ENCODE measurements around the gene ARHGAP40. TPM values are rescaled to one million over a fixed set of nuclear protein-coding genes. Genes with fewer than 3 reads are reported as not detected.

ARHGAP40 gene
- not detected for total RNA-seq

DNA sequence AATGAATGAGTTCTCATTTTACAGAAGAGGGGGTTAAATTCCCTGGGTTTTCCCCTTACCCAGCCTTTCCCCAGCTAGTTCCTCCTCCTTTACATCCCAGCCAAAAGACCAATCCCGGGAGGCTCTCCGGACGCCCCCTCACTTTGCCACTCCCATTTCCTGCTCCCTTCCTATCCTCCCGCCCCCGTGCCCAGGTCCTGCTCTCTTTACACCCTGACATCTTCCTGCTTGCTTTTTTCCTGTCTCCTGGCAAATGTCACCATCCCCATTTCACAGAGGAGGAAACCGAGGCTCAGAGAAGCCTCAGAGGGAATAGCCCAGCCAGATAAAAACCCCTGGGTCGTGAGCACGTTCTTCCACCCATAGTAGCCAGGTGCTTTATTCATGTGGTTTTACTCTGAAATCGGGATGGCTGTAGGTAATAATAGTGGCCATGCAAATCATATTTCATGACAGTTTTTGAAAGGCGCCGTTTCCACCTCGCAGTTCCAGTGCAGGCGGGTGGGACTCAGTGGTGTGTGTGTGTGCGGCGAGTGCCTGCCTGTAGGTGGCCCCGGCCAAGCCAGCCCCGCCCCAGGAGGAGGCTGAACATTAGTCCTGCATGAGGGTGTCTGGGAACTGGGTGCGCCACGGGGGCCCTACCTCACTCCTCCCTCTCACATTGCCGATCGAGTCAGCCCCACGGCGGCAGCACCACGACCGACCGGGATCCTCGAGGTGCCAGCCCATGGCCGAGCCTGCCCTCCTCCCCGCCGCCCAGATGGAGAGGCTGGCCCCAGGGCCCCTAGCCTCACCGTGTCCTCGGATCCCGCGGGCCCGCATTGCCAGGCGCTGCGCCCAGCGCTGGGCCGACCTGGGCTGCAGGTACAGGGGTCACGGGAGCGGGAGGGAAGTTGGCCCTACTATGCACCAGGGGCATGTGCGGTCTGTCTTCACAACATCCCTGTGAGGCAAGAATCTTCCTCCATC, at the start of gene ARHGAP40:
Gene ARHGAP40 (plus strand): TSS at position 594 of the 969 bp plus-strand sequence.
- peak; percentile 84 to 85 for ATAC-seq

DNA sequence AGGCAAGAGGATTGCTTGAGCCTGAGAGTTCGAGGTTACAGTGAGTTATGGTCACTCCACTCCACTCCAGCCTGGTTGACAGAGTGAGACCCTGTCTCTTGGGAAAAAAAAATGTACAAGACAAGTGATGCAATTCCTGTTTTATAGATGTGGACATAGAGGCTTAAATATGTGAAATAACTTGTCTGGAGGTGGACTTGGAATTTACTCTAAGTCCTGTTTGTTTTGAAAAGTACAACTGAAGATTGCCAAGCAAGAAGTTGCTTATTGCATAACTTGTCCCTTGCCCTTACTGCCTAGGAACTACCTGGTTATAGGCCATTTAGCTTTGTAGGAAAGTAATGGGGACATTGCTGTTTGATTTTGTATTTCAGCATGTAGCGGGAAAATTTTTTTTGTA, 46.6 kb upstream of the ARHGAP40 start:
- H3K4me1 Mint-ChIP-seq (ENCODE audit: low read depth) = no peaks in the 10 kb centered on the region

More for the DNA sequence above, at the start of gene ARHGAP40:
- Mint-ChIP-seq H3K36me3 (ENCODE audit: insufficient read depth) (no peaks in the 10 kb centered on the region), H3K4me1 (ENCODE audit: low read depth) (peaks cover 3% of the 10 kb centered on the region), H3K4me3 (no peak within 1 kb of the TSS), H3K9me3 (no peaks in the 10 kb centered on the region), H3K27me3 (ENCODE audit: low read depth) (peaks cover 52% of the 10 kb centered on the region)
- no peak for DNase-seq

GRCh38 chr20:38555395-38555794, 46.2 kb upstream of the ARHGAP40 start:
- DNase-seq = no peak
- H3K4me3 Mint-ChIP-seq = no peak overlapping the region
- no peaks in the 10 kb centered on the region for H3K4me1 Mint-ChIP-seq (ENCODE audit: low read depth)
- H3K36me3 Mint-ChIP-seq (ENCODE audit: insufficient read depth) = peaks cover 46% of the 10 kb centered on the region
- no peak for ATAC-seq
- no peaks in the 10 kb centered on the region for H3K9me3 Mint-ChIP-seq
- H3K27me3 Mint-ChIP-seq (ENCODE audit: low read depth) = no peaks in the 10 kb centered on the region

More for the DNA sequence above, 46.6 kb upstream of the ARHGAP40 start:
- H3K4me3 Mint-ChIP-seq = no peak overlapping the region
- ATAC-seq = no peak
- H3K36me3 Mint-ChIP-seq (ENCODE audit: insufficient read depth) = peaks cover 45% of the 10 kb centered on the region
- no peaks in the 10 kb centered on the region for H3K9me3 Mint-ChIP-seq
- DNase-seq = no peak
- no peaks in the 10 kb centered on the region for H3K27me3 Mint-ChIP-seq (ENCODE audit: low read depth)

- DNase-seq = no peak
- Mint-ChIP-seq H3K27me3 (ENCODE audit: low read depth) (no peaks in the 10 kb centered on the region), H3K4me1 (ENCODE audit: low read depth) (no peaks in the 10 kb centered on the region), H3K9me3 (no peaks in the 10 kb centered on the region), H3K4me3 (no peak overlapping the region), H3K36me3 (ENCODE audit: insufficient read depth) (peaks cover 49% of the 10 kb centered on the region)
- peak in 1 of 2 donors; percentile 46 for ATAC-seq
Measured at GRCh38 chr20:38557174-38557573, 44.4 kb upstream of the ARHGAP40 start.

DNA sequence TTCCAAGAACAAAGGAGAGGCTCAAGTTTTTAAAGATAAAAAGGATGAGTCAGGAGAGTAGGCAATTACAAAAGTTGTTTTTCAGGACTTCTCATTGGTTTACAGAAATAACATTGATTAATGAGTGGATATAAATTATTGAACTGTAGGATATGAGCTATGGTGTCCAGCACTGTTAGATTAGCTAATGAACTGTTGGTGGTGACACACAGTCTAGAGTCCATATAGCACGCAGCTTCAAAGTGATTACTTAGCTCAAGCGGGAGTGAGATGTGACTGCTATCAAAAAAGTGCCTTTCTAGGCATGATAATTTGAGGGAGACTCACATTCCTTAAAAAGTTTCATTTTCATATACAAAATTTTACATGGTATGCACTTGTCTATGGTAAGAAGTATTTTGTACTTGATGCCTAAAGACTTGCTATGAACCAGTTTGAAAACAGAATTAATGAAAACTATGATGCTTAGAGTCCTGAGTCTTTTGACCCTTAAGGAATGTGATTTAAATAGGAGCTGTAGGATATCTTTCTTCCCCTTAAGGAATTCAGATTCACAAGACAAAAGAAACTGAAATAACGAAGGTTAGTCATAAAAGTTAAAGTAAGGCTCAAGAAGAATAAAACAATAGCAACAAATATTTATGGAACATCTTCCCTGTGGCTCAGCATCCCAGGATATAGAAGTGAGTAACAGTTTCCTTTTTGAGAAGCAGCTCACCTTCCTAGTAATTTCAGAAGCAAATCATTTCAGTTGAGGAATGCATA, 42.8 kb upstream of the ARHGAP40 start:
- Mint-ChIP-seq H3K27me3 (ENCODE audit: low read depth) (no peaks in the 10 kb centered on the region), H3K9me3 (no peaks in the 10 kb centered on the region), H3K4me1 (ENCODE audit: low read depth) (no peaks in the 10 kb centered on the region), H3K36me3 (ENCODE audit: insufficient read depth) (peaks cover 58% of the 10 kb centered on the region), H3K4me3 (no peak overlapping the region)
- no peak for ATAC-seq
- no peak for DNase-seq

DNA sequence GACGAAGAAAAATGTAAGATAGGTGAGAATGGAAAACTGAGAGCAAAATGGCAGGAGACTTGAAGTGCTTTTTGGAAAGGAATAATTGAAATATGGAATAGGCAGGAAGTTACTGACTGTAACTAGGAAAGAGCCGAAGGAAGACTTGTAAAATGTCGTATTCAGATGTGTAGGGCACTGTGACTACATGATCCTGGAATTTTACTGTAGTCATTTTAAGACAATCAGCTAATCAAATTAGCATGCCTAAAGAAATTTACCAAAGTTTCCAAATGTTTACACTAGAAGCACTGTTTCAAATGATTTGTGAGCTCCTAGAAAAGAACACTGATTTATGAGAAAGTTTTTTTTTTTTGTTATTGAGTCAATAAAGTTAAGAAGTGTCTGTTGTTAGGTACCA, 41.8 kb upstream of the ARHGAP40 start:
- DNase-seq = no peak
- ATAC-seq = no peak
- no peak overlapping the region for H3K4me3 Mint-ChIP-seq
- peaks cover 50% of the 10 kb centered on the region for H3K36me3 Mint-ChIP-seq (ENCODE audit: insufficient read depth)
- H3K9me3 Mint-ChIP-seq = no peaks in the 10 kb centered on the region
- no peaks in the 10 kb centered on the region for H3K27me3 Mint-ChIP-seq (ENCODE audit: low read depth)
- H3K4me1 Mint-ChIP-seq (ENCODE audit: low read depth) = no peaks in the 10 kb centered on the region

- no peaks in the 10 kb centered on the region for H3K4me1 Mint-ChIP-seq (ENCODE audit: low read depth)
- peaks cover 57% of the 10 kb centered on the region for H3K36me3 Mint-ChIP-seq (ENCODE audit: insufficient read depth)
- DNase-seq (no peak), ATAC-seq (no peak)
- no peak overlapping the region for H3K4me3 Mint-ChIP-seq
- H3K9me3 Mint-ChIP-seq = no peaks in the 10 kb centered on the region
- no peaks in the 10 kb centered on the region for H3K27me3 Mint-ChIP-seq (ENCODE audit: low read depth)
Measured at GRCh38 chr20:38563802-38564431, 37.7 kb upstream of the ARHGAP40 start.

DNA sequence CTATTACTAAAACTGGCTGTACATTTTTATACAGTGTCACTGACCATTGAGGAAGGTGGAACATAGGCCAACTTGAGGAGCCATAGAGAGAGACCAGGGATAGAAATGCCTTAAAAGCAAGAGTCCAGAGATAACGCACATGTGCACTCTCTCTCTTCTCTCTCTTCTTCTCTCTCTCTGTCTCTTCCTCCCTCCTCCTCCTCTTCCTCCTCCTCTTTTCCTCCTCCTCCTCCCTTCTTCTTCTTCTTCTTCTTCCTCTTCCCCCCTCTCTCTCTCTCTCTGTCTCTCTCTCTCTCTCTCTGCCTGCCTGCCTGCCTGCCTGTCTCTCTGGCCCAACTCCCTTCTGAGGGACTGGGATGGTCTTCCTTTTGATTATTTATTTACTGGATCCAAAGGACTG, 36.9 kb upstream of the ARHGAP40 start:
- no peaks in the 10 kb centered on the region for H3K4me1 Mint-ChIP-seq (ENCODE audit: low read depth)
- no peaks in the 10 kb centered on the region for H3K9me3 Mint-ChIP-seq
- no peak overlapping the region for H3K4me3 Mint-ChIP-seq
- H3K36me3 Mint-ChIP-seq (ENCODE audit: insufficient read depth) = peaks cover 55% of the 10 kb centered on the region
- no peaks in the 10 kb centered on the region for H3K27me3 Mint-ChIP-seq (ENCODE audit: low read depth)
- ATAC-seq = no peak
- no peak for DNase-seq

GRCh38 chr20:38566036-38566598, 35.5 kb upstream of the ARHGAP40 start:
- Mint-ChIP-seq H3K9me3 (no peaks in the 10 kb centered on the region), H3K27me3 (ENCODE audit: low read depth) (no peaks in the 10 kb centered on the region), H3K4me3 (no peak overlapping the region), H3K36me3 (ENCODE audit: insufficient read depth) (peaks cover 53% of the 10 kb centered on the region), H3K4me1 (ENCODE audit: low read depth) (no peaks in the 10 kb centered on the region)
- DNase-seq (no peak), ATAC-seq (no peak)

GRCh38 chr20:38569747-38570525, 31.7 kb upstream of the ARHGAP40 start:
- no peak overlapping the region for H3K4me3 Mint-ChIP-seq
- no peaks in the 10 kb centered on the region for H3K9me3 Mint-ChIP-seq
- H3K36me3 Mint-ChIP-seq (ENCODE audit: insufficient read depth) = peaks cover 48% of the 10 kb centered on the region
- DNase-seq = no peak
- no peaks in the 10 kb centered on the region for H3K27me3 Mint-ChIP-seq (ENCODE audit: low read depth)
- H3K4me1 Mint-ChIP-seq (ENCODE audit: low read depth) = no peaks in the 10 kb centered on the region
- no peak for ATAC-seq

DNA sequence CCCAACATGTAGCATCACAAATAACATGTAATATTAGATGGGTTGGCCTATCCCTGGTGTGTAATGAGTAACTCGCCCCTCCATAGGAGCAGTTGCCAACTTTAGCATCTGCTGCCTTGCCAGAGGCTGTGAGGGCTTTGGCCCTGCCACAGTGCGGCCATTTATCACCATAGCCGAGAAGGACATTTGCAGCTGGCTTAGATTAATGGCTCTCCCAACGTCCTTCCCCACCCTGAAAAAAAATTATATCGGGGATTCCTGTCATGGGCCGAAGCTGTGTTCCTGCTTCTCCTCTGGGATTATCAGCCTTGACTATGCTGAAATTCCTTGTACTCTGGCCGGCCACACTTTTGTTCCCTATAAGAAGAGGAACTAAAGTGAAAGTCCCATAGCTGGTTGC, 28.2 kb upstream of the ARHGAP40 start:
- no peak overlapping the region for H3K4me3 Mint-ChIP-seq
- no peaks in the 10 kb centered on the region for H3K4me1 Mint-ChIP-seq (ENCODE audit: low read depth)
- H3K27me3 Mint-ChIP-seq (ENCODE audit: low read depth) = no peaks in the 10 kb centered on the region
- H3K36me3 Mint-ChIP-seq (ENCODE audit: insufficient read depth) = peaks cover 39% of the 10 kb centered on the region
- DNase-seq (no peak), ATAC-seq (no peak)
- no peaks in the 10 kb centered on the region for H3K9me3 Mint-ChIP-seq

DNA sequence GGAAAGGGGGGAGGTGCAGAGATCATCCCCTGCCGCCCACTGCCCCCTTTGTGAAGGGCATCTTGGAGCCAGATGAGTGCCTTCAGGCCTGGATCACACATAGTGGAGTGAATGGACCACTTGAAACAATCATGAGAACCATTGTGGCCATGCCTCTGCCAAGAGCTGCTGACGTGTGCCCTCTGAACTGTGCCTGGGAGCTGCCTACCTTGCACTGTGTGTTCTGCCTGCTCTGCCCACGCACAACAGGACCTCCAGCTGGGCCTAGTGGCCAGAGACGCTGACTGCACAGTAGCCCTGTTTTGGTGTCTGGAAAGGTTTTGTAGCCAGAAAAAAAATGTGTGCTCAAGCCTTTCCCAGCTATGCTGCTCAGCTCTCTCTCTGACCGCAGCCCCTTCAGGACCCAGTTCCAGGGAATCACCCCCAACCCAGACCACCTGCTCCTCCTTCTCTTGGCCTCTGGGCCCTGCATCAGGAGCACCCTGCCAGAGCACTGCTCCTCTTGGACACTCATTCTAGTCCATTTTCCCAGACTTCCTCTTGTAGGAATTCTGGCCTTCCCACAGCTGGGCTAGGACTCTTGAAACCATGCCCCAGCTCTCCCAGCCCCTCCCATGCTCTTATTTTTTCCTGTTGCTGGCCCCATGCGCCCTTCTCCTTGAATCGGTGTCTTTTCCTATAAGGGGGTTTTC, 22.2 kb upstream of the ARHGAP40 start:
- Mint-ChIP-seq H3K4me3 (no peak overlapping the region), H3K27me3 (ENCODE audit: low read depth) (no peaks in the 10 kb centered on the region), H3K36me3 (ENCODE audit: insufficient read depth) (peaks cover 16% of the 10 kb centered on the region), H3K4me1 (ENCODE audit: low read depth) (no peaks in the 10 kb centered on the region), H3K9me3 (no peaks in the 10 kb centered on the region)
- ATAC-seq = no peak
- DNase-seq = no peak

DNA sequence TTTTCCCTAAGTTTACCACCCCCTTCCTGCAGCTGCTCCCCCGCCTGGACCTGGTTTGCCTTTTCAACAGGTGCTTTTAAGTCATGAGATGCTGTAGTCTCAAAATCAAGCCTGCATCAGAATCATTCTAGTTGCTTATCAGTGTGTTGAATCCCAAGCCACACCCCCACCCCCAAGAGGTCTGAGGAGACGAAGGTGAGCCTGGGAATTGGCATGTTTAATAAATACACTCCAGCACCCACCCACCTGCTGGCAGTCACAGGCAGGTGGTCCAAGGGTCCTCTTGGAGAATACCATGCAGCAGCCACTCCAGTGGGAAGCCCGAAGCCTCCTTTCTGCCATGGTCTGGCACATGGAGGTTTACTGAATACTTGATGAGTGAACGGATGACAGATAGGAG, 21.7 kb upstream of the ARHGAP40 start:
- Mint-ChIP-seq H3K4me1 (ENCODE audit: low read depth) (no peaks in the 10 kb centered on the region), H3K4me3 (no peak overlapping the region), H3K9me3 (no peaks in the 10 kb centered on the region), H3K36me3 (ENCODE audit: insufficient read depth) (peaks cover 10% of the 10 kb centered on the region), H3K27me3 (ENCODE audit: low read depth) (no peaks in the 10 kb centered on the region)
- no peak for DNase-seq
- no peak for ATAC-seq
